PFSK-1 (cell line): Measurements from ENCODE around the gene ACSF3.

Source experiments
- POLR2AphosphoS5 ChIP-seq: IDR thresholded peaks from 2 replicates; pipeline ENCODE4 v1.6.1; 2012; ENCODE audit warnings: low read depth, mild to moderate bottlenecking, control low read depth, low read length, moderate library complexity
- TAF1 ChIP-seq: IDR thresholded peaks from 2 replicates; pipeline ENCODE4 v1.6.1; 2012; ENCODE audit warnings: low read length, control low read depth, borderline replicate concordance; ENCODE audit not compliant: insufficient read depth

GRCh38 chr16:89073346-89074071 lies 20.1 kb upstream of the ACSF3 start:
- TF ChIP-seq TAF1 (no peak), POLR2AphosphoS5 (no peak)
